Measurements from ENCODE around the gene PLXNB1. TPM values are rescaled to one million over a fixed set of nuclear protein-coding genes. Genes with fewer than 3 reads are reported as not detected.

PLXNB1 gene
- total RNA-seq, 1 experiment from 2014 or later = 35.6 TPM

- ATAC-seq (no peak; the same call in 1 of the 2 replicates), DNase-seq (ENCODE audit: low read depth, low spot score) (no peak)
- peaks cover 16 to 33% of the 10 kb centered on the region in 2 experiments for H3K4me1 ChIP-seq (ENCODE audit: control insufficient read depth in 1 of 2, insufficient read depth in 2 of 2, low read length in 2 of 2)
- ChIA-PET RAD21 (ENCODE audit: low non-redundant PET in 1 of 2, low total read pairs in 2 of 2, uncharacterized antibody in 2 of 2, unreplicated experiment in 2 of 2) (interaction anchor here in 1 of 2 experiments (1.7 kb wide), 1 partner anchor 84 kb away, joined by 6 read pairs; no protein-coding TSS in a partner anchor), CTCF (interaction anchor here (0.9 to 3.3 kb wide), 3 partner anchors 8 to 84 kb away, joined by 3 to 19 read pairs (median 3); no protein-coding TSS in a partner anchor), POLR2A (no interaction called here)
- peak overlapping the region; percentile 82 for H3K9ac ChIP-seq (ENCODE audit: low read length)
- H3K27me3 ChIP-seq (ENCODE audit: insufficient read depth, low read length) = no peaks in the 10 kb centered on the region
- peak overlapping the region; percentile 92 for H3K4me2 ChIP-seq (ENCODE audit: low read length)
- peaks cover 8 to 24% of the 10 kb centered on the region in 2 experiments for H3K36me3 ChIP-seq (ENCODE audit: control insufficient read depth in 1 of 2, insufficient read depth in 2 of 2, low read length in 2 of 2)
- no peaks in the 10 kb centered on the region for H3K9me2 ChIP-seq (ENCODE audit: insufficient read depth)
- H3K27ac ChIP-seq (ENCODE audit: low read depth, low read length) = peak overlapping the region; percentile 98
- peak overlapping the region in 1 of 2 experiments; percentile 60; a peak in 1 of 4 replicates for H3K4me3 ChIP-seq (replicated peaks in 1 of 2; ENCODE audit: low read depth in 1 of 2, low read length in 2 of 2)
- no peaks in the 10 kb centered on the region for H3K9me3 ChIP-seq (ENCODE audit: control insufficient read depth in 1 of 2, insufficient read depth in 1 of 2, low read depth in 1 of 2, low read length in 2 of 2)
- H3K79me2 ChIP-seq (ENCODE audit: insufficient read depth, low read length) = peaks cover 35% of the 10 kb centered on the region
- BruUV-seq (replicated peaks) = no TSS peak
- intact Hi-C loops (cut with micrococcal nuclease) = loop anchor here (1.0 to 2.0 kb wide), 3 partner anchors 42 to 170 kb away; partner anchors contain the start of gene SLC26A6
- no peak overlapping the region for H2AFZ ChIP-seq (ENCODE audit: low read depth, low read length, poor library complexity, severe bottlenecking)
- no peak for TF ChIP-seq CEBPB (IDR thresholded peaks at IDR 0.05; ENCODE audit: low read depth)
- TF ChIP-seq RAD21 (IDR thresholded peaks at IDR 0.05; ENCODE audit: low read depth) = no peak
- TF ChIP-seq ELF1 (IDR thresholded peaks at IDR 0.05; ENCODE audit: borderline replicate concordance, low read depth) = no peak
- TF ChIP-seq MAX (IDR thresholded peaks at IDR 0.05) = no peak
- TF ChIP-seq CTCF (IDR thresholded peaks at IDR 0.05 in 2 of 3, conservative IDR thresholded peaks at IDR 0.05 in 1 of 3; ENCODE audit: borderline replicate concordance in 1 of 3, insufficient read depth in 1 of 3, low read depth in 2 of 3, low read length in 2 of 3) = no peak
- TF ChIP-seq ZNF274 (IDR thresholded peaks at IDR 0.05; ENCODE audit: low read depth, low read length) = no peak
- TF ChIP-seq POLR2AphosphoS5 (IDR thresholded peaks at IDR 0.05; ENCODE audit: low read depth, low read length) = no peak
- no peak for TF ChIP-seq YY1 (IDR thresholded peaks at IDR 0.05; ENCODE audit: extremely low read depth, insufficient replicate concordance, low read depth, low read length)
- TF ChIP-seq TCF7L2 (IDR thresholded peaks at IDR 0.05; ENCODE audit: borderline replicate concordance, extremely low read depth, insufficient read depth, insufficient read length) = no peak
- TF ChIP-seq EGR1 (IDR thresholded peaks at IDR 0.05; ENCODE audit: low read depth) = no peak
- H4K20me1 ChIP-seq (ENCODE audit: insufficient read depth) = no peaks in the 10 kb centered on the region
Measured at GRCh38 chr3:48465237-48465530, 35.3 kb upstream of the PLXNB1 start.
